Fibroblast of skin of scalp (primary cell): Measurements from ENCODE around the gene ALB.

Experiments
- DNase-seq: peaks from one replicate; pipeline ENCODE4 v3.0.0-alpha.2; 2013

Gene ALB

DNA sequence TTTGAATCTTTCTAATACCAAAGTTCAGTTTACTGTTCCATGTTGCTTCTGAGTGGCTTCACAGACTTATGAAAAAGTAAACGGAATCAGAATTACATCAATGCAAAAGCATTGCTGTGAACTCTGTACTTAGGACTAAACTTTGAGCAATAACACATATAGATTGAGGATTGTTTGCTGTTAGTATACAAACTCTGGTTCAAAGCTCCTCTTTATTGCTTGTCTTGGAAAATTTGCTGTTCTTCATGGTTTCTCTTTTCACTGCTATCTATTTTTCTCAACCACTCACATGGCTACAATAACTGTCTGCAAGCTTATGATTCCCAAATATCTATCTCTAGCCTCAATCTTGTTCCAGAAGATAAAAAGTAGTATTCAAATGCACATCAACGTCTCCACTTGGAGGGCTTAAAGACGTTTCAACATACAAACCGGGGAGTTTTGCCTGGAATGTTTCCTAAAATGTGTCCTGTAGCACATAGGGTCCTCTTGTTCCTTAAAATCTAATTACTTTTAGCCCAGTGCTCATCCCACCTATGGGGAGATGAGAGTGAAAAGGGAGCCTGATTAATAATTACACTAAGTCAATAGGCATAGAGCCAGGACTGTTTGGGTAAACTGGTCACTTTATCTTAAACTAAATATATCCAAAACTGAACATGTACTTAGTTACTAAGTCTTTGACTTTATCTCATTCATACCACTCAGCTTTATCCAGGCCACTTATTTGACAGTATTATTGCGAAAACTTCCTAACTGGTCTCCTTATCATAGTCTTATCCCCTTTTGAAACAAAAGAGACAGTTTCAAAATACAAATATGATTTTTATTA lies 28.3 kb downstream of the ALB start:
- DNase-seq = no peak

DNA sequence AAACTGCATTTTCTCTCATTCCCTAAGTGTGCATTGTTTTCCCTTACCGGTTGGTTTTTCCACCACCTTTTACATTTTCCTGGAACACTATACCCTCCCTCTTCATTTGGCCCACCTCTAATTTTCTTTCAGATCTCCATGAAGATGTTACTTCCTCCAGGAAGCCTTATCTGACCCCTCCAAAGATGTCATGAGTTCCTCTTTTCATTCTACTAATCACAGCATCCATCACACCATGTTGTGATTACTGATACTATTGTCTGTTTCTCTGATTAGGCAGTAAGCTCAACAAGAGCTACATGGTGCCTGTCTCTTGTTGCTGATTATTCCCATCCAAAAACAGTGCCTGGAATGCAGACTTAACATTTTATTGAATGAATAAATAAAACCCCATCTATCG lies 29.1 kb downstream of the ALB start:
- DNase-seq = no peak

DNA sequence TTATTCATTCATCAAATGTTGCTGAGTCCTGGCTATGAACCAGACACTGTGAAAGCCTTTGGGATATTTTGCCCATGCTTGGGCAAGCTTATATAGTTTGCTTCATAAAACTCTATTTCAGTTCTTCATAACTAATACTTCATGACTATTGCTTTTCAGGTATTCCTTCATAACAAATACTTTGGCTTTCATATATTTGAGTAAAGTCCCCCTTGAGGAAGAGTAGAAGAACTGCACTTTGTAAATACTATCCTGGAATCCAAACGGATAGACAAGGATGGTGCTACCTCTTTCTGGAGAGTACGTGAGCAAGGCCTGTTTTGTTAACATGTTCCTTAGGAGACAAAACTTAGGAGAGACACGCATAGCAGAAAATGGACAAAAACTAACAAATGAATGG lies 30.2 kb downstream of the ALB start:
- peak; percentile 4 for DNase-seq

DNA sequence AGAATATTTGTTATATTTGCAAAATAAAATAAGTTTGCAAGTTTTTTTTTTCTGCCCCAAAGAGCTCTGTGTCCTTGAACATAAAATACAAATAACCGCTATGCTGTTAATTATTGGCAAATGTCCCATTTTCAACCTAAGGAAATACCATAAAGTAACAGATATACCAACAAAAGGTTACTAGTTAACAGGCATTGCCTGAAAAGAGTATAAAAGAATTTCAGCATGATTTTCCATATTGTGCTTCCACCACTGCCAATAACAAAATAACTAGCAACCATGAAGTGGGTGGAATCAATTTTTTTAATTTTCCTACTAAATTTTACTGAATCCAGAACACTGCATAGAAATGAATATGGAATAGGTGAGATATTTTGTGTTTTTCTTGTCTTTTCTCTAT lies 31.9 kb downstream of the ALB start, which contains the start of gene AFP:
Gene AFP, plus strand, starts transcription at position 238 of the 400 bp plus-strand sequence. Its CDS starts 42 bp downstream, at position 280.
- DNase-seq = no peak

DNA sequence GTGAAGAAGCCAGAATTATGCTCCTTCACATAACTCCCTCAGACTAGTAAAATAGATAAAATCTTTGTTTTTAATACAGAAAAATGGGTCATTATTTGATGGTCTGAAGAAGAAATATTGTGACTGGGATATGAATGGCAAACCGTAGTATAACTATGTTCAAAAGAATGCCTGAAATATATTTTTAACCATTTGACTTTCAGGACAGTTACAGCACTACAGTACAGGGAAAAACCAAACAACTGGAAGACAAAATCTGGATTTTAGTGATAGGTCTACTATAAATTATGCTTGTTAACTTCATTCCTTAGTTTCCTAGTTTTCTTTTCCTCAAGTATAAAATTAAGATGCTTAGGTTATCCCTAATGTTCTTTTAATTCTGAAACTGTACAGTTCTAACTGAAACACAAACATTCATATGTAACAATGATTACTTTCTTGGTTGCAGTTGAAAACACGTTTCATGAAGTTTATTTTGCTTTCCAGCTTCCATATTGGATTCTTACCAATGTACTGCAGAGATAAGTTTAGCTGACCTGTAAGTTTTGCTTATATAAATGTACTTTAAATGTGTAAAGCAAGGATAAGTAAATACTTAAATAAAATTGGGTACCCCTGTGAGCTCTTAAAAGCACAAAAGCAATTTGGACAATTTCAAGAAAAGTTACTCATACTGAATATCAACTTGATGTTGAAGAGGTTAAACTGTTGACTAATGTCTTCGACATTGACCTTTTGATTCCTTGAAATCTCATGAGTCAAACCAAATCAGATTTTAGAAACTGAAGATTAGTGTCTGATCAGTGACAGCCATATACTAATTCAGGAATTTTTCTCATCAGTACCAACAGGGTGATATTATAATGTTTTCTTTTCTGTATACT lies 32.8 kb downstream of the ALB start:
- no peak for DNase-seq

DNA sequence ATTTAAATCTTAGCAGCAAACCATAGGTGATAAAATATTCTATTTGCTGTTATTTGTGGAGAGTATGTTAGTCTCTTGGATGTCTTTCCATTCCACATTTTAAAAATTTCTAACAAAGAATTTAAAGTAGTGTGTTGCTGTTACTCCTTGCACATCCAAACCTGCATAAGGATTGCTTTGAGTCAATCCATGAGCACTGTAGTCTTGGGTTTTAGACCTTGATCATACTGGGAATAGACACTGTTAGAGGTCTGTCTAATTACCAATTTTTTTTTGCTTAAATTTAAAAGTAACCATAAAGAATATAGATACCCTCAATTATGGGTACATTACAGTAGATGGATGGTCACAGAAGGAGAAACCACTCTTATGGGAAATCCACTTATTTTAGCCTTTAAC lies 33.5 kb downstream of the ALB start:
- DNase-seq = no peak

DNA sequence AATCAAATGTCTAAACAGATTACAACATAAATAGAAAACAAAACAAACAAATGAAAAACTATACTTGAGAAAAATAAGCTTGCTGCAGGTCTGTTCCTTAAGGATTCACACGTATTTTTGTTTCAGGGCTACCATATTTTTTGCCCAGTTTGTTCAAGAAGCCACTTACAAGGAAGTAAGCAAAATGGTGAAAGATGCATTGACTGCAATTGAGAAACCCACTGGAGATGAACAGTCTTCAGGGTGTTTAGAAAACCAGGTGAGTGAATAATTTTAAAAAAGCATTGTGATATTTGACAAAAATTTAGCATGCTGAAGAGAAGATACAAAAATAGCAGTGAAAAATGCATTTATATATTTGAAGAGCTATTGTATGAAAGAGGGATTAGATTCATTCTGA lies 34.0 kb downstream of the ALB start:
- DNase-seq = no peak

DNA sequence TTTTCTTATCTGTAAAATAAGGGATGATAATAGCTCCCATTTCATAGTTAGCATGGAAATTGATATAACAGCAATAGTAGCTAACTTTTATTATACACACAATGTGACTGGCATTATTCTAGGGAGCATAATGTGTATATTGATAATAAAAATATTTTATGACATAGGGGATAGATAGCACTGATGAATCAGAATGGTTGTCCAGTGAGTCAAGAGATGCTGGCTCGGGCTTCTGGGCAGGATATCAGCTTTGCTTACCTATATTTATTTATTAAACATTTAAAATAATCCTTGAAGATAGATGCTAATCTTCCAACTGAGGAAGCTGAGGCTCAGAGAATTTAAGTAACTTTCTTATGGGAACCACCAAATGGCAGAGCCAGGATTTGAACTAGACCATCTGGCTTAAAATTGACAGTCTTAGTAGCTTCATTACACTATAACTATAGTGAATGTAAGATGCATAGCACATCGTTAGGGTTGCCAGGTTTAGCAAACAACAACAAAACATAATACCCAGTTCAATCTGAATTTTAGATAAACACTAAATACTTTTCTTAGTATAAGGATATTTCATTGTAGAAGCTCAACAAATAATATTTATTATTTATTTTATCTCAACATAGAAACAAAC lies 34.6 kb downstream of the ALB start:
- no peak for DNase-seq

DNA sequence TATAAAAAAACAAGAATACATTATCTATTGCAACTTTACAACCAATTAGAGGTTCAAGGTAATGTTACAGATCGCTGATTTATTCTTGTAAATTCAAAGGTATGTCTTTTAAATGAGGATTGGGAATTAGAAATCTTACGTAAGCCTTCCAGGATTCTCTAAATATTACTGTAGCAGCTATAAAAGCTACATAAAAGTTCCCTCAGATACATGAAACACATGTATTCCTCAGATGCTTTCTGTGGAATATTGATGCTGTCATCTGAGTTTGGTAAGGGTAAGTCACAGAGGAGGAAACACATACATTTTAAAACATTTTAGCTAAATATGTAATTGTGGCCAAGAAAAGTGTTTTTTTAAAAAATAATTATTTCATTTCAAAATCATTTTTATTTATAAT lies 35.4 kb downstream of the ALB start:
- DNase-seq = no peak

DNA sequence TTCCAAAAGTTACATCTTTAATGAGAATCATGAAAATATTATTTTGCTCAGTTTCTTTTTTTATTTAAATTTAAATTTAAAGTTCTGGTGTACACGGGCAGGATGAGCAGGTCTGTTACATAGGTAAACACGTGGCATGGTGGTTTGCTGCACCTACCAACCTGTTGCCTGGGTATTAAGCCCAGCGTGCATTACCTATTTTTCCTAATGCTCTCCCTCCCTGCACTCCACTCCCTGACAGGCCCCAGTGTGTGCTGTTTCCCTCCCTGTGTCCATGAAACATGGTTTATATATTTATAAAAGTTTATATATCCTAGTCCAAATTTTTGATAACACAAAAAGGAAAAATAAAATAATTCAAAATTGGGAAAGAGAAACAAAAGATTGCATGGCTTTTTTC lies 35.9 kb downstream of the ALB start:
- no peak for DNase-seq

DNA sequence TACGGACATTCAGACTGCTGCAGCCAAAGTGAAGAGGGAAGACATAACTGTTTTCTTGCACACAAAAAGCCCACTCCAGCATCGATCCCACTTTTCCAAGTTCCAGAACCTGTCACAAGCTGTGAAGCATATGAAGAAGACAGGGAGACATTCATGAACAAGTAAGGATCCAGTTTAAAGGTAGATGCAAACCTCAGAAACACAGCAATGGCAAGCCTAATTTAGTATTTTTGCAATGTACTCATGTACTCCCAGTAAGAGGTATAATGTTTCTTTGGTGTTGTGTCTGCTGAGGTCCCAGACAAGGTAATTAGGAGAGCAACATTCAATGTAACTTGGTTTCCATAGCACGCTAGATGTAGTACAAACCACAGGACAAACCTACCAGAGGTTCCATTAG lies 36.6 kb downstream of the ALB start:
- no peak for DNase-seq

DNA sequence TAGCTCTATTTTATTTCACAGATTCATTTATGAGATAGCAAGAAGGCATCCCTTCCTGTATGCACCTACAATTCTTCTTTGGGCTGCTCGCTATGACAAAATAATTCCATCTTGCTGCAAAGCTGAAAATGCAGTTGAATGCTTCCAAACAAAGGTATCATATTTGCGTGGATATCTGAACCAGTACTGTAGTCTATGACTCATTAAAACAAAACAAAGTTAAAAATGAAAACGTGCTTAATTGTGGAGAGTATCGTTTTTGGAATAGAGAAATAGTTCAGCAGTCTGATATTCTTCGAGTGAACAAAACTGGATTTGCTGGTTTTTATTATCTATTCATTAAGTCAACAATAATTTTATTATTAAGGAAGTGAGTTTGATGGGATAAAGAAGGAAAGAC lies 38.2 kb downstream of the ALB start:
- DNase-seq = no peak

DNA sequence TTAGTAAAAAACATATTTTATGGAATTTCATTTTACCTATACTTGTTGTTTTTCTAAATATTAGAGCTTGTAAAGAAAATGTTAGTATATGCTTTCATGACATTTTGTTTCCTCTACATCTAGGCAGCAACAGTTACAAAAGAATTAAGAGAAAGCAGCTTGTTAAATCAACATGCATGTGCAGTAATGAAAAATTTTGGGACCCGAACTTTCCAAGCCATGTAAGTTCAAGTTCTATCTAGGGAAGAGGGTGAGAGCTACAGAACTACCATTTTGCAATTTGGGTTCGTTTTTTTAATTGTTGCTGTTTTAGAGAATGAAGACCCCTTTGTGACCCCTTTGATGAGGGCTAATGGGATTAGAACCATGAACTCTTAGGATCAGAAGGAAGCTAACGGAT lies 39.1 kb downstream of the ALB start:
- no peak for DNase-seq

DNA sequence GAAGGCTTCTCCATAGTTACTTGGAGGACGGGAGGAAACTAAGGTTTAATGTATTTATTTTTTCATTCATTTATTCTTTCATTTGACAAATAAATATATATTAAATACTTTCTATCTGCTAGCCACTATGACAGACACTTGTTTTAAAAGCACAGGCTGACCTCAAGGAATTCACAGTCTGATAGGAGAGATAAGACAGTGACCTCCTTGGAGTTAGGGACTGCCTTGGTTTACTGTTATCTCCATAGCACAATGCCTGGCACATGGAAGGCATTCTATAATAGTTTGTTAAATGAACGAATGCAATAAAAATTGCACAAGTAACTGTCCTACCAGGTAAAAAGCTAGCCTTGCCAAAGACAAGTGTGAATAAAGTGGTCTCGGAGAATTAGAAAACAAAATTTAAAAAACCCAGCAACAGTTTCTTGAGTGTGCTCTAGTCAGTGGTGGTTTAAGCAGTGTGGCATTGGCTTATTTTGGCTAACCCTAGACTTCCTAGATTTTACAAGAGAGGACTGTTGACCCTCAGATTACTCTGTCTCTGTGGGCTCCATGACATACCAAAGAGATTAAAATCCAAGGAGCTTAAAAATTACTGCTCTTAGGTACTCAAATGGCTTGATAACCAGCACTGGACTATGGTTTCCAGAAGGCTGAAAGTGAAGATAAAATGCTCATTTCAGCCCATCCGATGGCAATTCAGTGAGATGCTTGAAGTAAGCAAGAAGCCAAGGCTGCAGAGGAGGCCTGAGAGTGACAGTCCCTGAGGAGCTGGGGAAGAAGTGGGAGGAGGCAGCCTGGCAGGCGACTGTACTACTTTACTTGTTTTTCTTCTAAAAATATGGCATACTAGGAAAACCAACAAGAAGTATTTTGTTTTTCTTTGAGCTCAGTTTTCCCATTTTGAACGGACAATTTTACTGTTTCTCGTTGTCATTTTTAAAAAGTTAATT lies 41.6 kb downstream of the ALB start:
- DNase-seq = no peak

DNA sequence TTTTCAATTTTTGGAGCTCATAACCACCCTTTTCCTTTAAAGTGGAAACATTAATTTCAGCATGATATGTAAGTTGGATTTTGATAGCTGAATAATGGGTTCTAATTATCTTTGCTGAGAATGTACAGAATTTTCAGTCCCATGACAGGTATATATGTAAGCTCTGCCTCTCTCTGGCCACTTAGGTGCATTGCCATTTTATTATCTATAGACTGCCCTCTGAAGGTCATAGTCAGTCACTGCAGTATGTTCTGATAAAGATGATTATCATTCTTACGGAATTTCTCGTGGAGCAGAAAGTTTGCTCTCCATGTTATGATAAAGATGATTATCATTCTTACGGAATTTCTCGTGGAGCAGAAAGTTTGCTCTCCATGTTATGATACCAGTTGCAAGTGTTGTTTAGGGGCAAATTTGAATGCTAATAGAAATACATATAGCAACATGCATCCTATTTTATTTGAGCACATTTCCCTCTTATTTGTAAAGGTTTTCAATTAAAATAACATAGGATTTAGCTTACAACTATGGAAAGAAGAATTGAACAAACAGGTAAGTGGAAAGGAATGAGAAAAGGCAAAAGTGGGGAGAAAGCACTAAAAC lies 42.4 kb downstream of the ALB start:
- peak; percentile 54 for DNase-seq

DNA sequence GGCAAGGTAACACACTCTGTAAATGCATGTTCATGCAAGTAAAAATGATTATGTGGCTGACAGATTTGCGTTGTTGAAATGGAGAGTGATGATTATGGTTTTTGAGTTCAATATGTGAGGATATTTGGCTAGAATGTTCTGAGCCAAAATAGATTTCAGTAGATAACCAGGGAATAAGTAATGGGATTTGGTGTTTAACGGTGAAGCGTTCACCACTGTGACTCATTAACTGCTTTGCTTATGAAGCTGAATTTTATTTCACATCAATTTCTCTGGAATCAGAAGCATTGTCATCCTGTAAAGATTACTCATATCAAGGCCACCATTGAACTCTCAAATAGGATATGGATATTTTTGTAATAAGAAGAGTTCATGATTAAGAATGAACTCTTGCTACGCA lies 43.6 kb downstream of the ALB start:
- peak; percentile 23 for DNase-seq

DNA sequence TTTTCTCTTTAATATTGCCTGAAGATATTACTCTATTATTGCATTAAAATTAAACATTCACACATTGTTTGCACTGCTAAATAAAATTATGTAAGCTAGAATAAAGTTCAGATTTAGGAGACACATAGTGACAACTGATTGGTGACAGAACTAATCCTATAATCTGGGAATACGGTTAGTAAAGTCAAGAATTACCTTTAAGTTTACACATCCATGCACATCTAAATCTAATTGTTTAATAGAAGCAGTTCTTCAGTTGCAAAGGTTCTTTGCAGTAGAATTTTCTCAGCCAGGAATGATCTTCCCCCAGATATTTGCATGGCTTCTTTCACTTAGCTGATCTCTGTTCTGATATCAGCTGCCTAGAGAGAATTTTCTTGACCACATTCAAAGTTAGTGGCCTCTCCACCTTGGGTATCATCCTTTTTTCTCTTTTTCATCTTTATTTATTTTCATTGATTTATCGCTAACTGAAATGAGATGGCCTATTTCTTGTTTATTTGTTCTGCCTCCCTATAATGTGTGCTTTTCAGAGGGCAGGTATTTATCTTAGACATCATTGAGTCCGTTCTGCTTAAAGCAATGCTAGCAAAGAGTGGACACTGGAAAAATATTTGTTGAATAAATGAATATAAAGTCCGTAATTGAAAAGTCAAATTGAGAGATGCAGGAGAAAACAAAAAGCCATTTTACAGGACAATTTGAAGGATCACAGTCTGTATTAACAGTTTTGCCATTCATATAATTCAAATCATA lies 44.5 kb downstream of the ALB start:
- DNase-seq = no peak

DNA sequence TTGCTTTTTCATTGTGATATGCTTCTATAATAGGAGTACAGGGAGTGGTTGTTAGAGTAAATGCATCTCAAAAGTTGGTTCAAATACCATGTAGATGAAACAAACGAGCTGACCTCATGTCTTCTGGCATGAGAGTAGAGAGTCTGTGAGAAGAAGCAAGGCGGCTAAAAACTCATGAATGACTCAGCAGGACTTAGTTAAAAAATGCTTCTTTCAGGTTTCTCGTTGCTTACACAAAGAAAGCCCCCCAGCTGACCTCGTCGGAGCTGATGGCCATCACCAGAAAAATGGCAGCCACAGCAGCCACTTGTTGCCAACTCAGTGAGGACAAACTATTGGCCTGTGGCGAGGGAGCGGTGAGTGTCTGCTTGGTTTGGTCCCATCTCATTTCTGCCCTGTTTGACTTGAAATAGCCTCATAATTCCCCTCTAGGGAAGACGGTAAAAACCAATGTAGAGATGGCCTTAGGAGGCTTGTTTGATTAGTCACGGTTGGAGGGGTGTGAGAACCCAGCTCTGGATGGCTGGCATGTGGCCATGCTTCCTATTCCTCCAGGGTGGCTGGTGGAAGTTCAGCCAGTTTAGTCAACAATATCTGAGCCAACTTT lies 46.4 kb downstream of the ALB start:
- DNase-seq = peak; percentile 92

DNA sequence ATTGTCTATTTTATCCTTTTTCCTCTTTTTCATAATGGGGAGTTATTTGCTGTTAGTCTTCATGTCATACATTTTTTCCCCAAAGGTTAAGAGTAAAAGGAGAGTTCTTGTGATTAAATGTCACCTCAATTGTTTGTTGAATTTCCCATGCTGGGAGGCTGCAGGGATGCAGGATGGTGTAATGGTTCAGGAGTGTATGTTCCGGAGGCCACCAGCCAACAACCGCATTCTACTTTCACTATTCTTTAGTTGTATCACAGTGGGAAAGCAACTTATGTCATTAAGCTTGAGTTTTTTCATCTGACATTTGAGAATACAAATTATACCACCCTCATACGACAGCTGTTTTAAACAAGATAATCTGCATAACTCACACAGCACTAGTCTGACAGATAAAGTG lies 47.3 kb downstream of the ALB start:
- DNase-seq = peak; percentile 62

DNA sequence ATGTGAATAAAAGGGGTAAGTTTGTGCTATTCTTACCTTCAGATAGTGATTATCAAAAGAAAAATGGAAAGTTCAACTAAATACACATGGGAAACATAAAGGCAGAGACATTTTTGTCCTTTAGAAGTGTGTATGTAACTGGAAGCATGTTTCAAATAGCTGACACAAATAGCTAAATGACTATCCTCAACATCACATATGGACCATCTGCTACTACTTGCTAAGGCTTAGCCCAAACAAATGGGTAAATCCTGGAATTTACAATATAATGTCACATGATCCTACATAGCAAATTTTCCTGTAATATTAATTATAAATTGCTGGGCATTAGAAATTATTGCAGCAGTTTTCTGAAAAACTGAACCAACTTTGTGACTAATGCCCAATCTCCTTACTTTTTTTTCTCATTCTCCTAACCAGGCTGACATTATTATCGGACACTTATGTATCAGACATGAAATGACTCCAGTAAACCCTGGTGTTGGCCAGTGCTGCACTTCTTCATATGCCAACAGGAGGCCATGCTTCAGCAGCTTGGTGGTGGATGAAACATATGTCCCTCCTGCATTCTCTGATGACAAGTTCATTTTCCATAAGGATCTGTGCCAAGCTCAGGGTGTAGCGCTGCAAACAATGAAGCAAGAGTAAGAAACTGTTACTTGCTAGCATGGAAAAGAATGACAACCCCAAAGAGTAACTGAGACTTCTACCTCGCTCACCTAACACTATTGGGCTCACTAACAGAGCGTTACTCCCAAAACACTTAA lies 48.1 kb downstream of the ALB start:
- DNase-seq = peak; percentile 22
